GM12891 (cell line): Measurements from ENCODE around the gene GPATCH11.

Experiments
- POLR2A ChIP-seq: IDR thresholded peaks from 2 replicates; pipeline ENCODE4 v1.6.1; 2011; ENCODE audit warnings: low read depth, low read length, control low read depth
- POLR2AphosphoS5 ChIP-seq: IDR thresholded peaks from 2 replicates; pipeline ENCODE4 v1.6.1; 2011; ENCODE audit warnings: low read depth, low read length, control low read depth
- POU2F2 ChIP-seq: IDR thresholded peaks from 2 replicates; pipeline ENCODE4 v1.6.1; 2011; ENCODE audit warnings: low read depth, mild to moderate bottlenecking, control low read depth, low read length, moderate library complexity
- SPI1 ChIP-seq: IDR thresholded peaks from 2 replicates; pipeline ENCODE4 v1.6.1; 2011; ENCODE audit warnings: low read depth, low read length, control low read depth
- TAF1 ChIP-seq: IDR thresholded peaks from 2 replicates; pipeline ENCODE4 v1.6.1; 2011; ENCODE audit warnings: low read depth, low read length, control low read depth

DNA sequence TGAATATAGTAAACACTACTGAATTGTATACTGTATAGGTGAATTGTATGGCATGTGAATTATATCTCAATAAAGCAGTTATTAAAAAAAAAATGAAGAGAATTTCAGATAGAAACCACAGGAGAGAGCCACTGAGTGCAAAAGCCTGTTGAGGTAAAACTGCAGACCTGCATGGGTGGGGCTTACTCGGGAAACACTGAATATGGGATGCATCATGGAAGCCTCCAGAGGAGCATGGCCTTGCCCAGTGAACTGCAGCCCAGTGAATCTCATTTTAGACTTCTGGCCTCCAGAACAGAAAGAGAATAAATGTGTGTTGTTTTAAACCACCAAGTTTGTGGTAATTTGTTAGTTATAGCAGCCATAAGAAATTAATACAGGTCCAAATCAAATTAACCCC is 15.7 kb downstream of the GPATCH11 start:
- TF ChIP-seq SPI1 = no peak
- no peak for TF ChIP-seq POLR2A
- no peak for TF ChIP-seq POLR2AphosphoS5
- TF ChIP-seq TAF1 = no peak
- no peak for TF ChIP-seq POU2F2
